GM23338 (cell line): ENCODE results near the gene ZNF653. TPM values are rescaled to one million over a fixed set of nuclear protein-coding genes. Genes with fewer than 3 reads are reported as not detected.

Experiments used
- ATAC-seq: fragments of 200-7000 bp; cut with Tn5 transposase; 3 replicates; pipeline ENCODE4 v1.9.1; 2020
- DNase-seq: peaks from one replicate; pipeline ENCODE4 v3.0.0-alpha.2; 2015; ENCODE audit warnings: low spot score
- H2AFZ ChIP-seq: fragments of 200-600 bp; sonication (generic); 2 replicates; pipeline ENCODE4 v1.8.0; 2016; ENCODE audit warnings: antibody characterized with exemption, mild to moderate bottlenecking, moderate library complexity
- H3F3A ChIP-seq: fragments of 200-600 bp; sonication (generic); replicated peaks from 2 replicates; pipeline ENCODE4 v1.8.0; 2017; ENCODE audit warnings: antibody characterized with exemption, mixed run types, low read depth
- H3K27ac ChIP-seq: fragments of 200-600 bp; sonication (generic); 2 replicates; pipeline ENCODE4 v1.6.1; 2016; ENCODE audit warnings: low read depth
- H3K27me3 ChIP-seq: fragments of 200-600 bp; sonication (generic); 2 replicates; pipeline ENCODE4 v1.8.0; 2016; ENCODE audit warnings: mild to moderate bottlenecking, mixed run types, moderate library complexity; ENCODE audit not compliant: insufficient read depth
- H3K36me3 ChIP-seq: fragments of 200-600 bp; sonication (generic); 2 replicates; pipeline ENCODE4 v1.8.0; 2016; ENCODE audit warnings: mild to moderate bottlenecking; ENCODE audit not compliant: insufficient read depth
- H3K4me1 ChIP-seq: fragments of 200-600 bp; sonication (generic); 2 replicates; pipeline ENCODE4 v1.8.0; 2016; ENCODE audit warnings: mild to moderate bottlenecking, moderate library complexity; ENCODE audit not compliant: insufficient read depth
- H3K4me2 ChIP-seq: fragments of 200-600 bp; sonication (generic); 2 replicates; pipeline ENCODE4 v1.7.1; 2017; ENCODE audit warnings: mixed run types
- H3K4me3 ChIP-seq: fragments of 200-600 bp; sonication (generic); 2 replicates; pipeline ENCODE4 v1.6.1; 2016; ENCODE audit warnings: mixed run types
- H3K79me2 ChIP-seq: fragments of 200-600 bp; sonication (generic); replicated peaks from 2 replicates; pipeline ENCODE4 v1.8.0; 2017; ENCODE audit warnings: mild to moderate bottlenecking; ENCODE audit not compliant: insufficient read depth
- H3K9me2 ChIP-seq: fragments of 200-600 bp; sonication (generic); 2 replicates; pipeline ENCODE4 v1.8.0; 2017; ENCODE audit not compliant: insufficient read depth
- H4K20me1 ChIP-seq: fragments of 200-600 bp; sonication (generic); replicated peaks from 2 replicates; pipeline ENCODE4 v1.8.0; 2017; ENCODE audit warnings: mild to moderate bottlenecking; ENCODE audit not compliant: insufficient read depth
- H3K27ac Mint-ChIP-seq: 2 replicates; pipeline ENCODE4 v1.8.0; 2020; ENCODE audit warnings: inconsistent platforms, mild to moderate bottlenecking, moderate library complexity, mixed read lengths
- H3K27me3 Mint-ChIP-seq: 3 replicates; pipeline ENCODE4 v1.8.0; 2022; ENCODE audit warnings: low read depth, mild to moderate bottlenecking, moderate library complexity, mixed read lengths, inconsistent platforms; ENCODE audit not compliant: insufficient read depth, poor library complexity
- H3K36me3 Mint-ChIP-seq: 3 replicates; pipeline ENCODE4 v1.8.0; 2021; ENCODE audit warnings: low read depth, mild to moderate bottlenecking, inconsistent platforms, moderate library complexity, mixed read lengths
- H3K4me1 Mint-ChIP-seq: 3 replicates; pipeline ENCODE4 v1.8.0; 2020; ENCODE audit warnings: mild to moderate bottlenecking, inconsistent platforms, mixed read lengths
- H3K4me3 Mint-ChIP-seq: 3 replicates; pipeline ENCODE4 v1.8.0; 2021; ENCODE audit warnings: moderate library complexity, mild to moderate bottlenecking, inconsistent platforms, mixed read lengths
- H3K9me3 Mint-ChIP-seq: 3 replicates; pipeline ENCODE4 v1.8.0; 2020; ENCODE audit warnings: moderate library complexity, mild to moderate bottlenecking, inconsistent platforms, mixed read lengths
- CREB1 ChIP-seq: fragments of 250-450 bp; sonication (Bioruptor Pico); IDR thresholded peaks from 2 replicates; pipeline ENCODE4 v1.5.0; 2020; ENCODE audit warnings: low read depth, mild to moderate bottlenecking, moderate library complexity
- CTCF ChIP-seq, 2 experiments: fragments of 200-600 bp in 1 of 2; sonication (generic) in 1 of 2; conservative IDR thresholded peaks; 2 replicates each; pipeline versions ENCODE4 v1.5.1 to v1.6.1; 2016 to 2017; ENCODE audit warnings: antibody characterized with exemption in 2 of 2, low read depth in 2 of 2, mild to moderate bottlenecking in 2 of 2, moderate library complexity in 1 of 2
- ETS1 ChIP-seq: IDR thresholded peaks from 2 replicates; pipeline ENCODE4 v1.6.1; 2016; ENCODE audit warnings: antibody characterized with exemption
- EZH2phosphoT487 ChIP-seq: fragments of 200-600 bp; sonication (generic); IDR thresholded peaks from one replicate; pipeline ENCODE4 v1.8.1; 2018; ENCODE audit warnings: antibody characterized with exemption; ENCODE audit not compliant: unreplicated experiment
- JUNB ChIP-seq: IDR thresholded peaks from one replicate; pipeline ENCODE4 v1.6.1; 2016; ENCODE audit warnings: antibody characterized with exemption; ENCODE audit not compliant: unreplicated experiment
- NANOG ChIP-seq: IDR thresholded peaks from 2 replicates; pipeline ENCODE4 v1.6.1; 2016; ENCODE audit warnings: antibody characterized with exemption, borderline replicate concordance
- POLR2AphosphoS5 ChIP-seq: IDR thresholded peaks from 2 replicates; pipeline ENCODE4 v1.6.1; 2016; ENCODE audit warnings: antibody characterized with exemption, low read depth
- REST ChIP-seq: IDR thresholded peaks from one replicate; pipeline ENCODE4 v1.6.1; 2018; ENCODE audit warnings: antibody characterized with exemption; ENCODE audit not compliant: unreplicated experiment
- STAT1 ChIP-seq: IDR thresholded peaks from one replicate; pipeline ENCODE4 v1.6.1; 2016; ENCODE audit warnings: antibody characterized with exemption; ENCODE audit not compliant: unreplicated experiment
- ZNF114 ChIP-seq: fragments of 250-450 bp; sonication (Bioruptor Pico); IDR thresholded peaks from 2 replicates; pipeline ENCODE4 v1.5.0; 2020; ENCODE audit warnings: mild to moderate bottlenecking, moderate library complexity
- ZNF331 ChIP-seq: fragments of 250-450 bp; sonication (Bioruptor Pico); IDR thresholded peaks from 2 replicates; pipeline ENCODE4 v1.5.0; 2020; ENCODE audit warnings: low read depth, mild to moderate bottlenecking, moderate library complexity
- ZNF462 ChIP-seq: fragments of 250-450 bp; sonication (Bioruptor Pico); IDR thresholded peaks from 2 replicates; pipeline ENCODE4 v1.5.0; 2020; ENCODE audit warnings: mild to moderate bottlenecking, moderate library complexity
- polyA plus RNA-seq: library from polyadenylated mRNA; unstranded; fragments of >200 nt; fragmentation: Nextera tagmentation; extraction: Ambion mirVana; gene quantifications from 2 replicates; pipeline ENCODE4 v1.2.1, GENCODE V29; 2016
- total RNA-seq: library from RNA; depleted of rRNA; stranded (reverse); fragments of >200 nt; shearing (Covaris generic); gene quantifications from 2 replicates; pipeline ENCODE4 v1.2.3, GENCODE V29; 2014

Gene ZNF653
- total and polyA plus RNA-seq, 2 experiments from 2014 or later, result 2.5 to 5.3 TPM

- Histone ChIP-seq H2AFZ (no peak overlapping the region), H3F3A (0 out of 2 replicates have a peak, but pooled peaks cover 2% of the 10 kb centered on the region), H4K20me1 (no peaks in the 10 kb centered on the region), H3K4me3 (no peak overlapping the region), H3K79me2 (no peaks in the 10 kb centered on the region), H3K27me3 (no peaks in the 10 kb centered on the region), H3K4me2 (no peak overlapping the region), H3K9me2 (no peaks in the 10 kb centered on the region), H3K27ac (no peak overlapping the region), H3K36me3 (no peaks in the 10 kb centered on the region), H3K4me1 (no peaks in the 10 kb centered on the region)
- no peak for DNase-seq
- H3K4me1 Mint-ChIP-seq, result no peaks in the 10 kb centered on the region
- H3K36me3 Mint-ChIP-seq, result peaks cover 7% of the 10 kb centered on the region
- no peak overlapping the region for H3K27ac Mint-ChIP-seq
- peaks cover 7% of the 10 kb centered on the region for H3K27me3 Mint-ChIP-seq
- TF ChIP-seq JUNB, result no peak
- TF ChIP-seq EZH2phosphoT487, result no peak
- TF ChIP-seq POLR2AphosphoS5, result no peak
- TF ChIP-seq ZNF114 (CRISPR knock-in tag), result no peak
- no peak for TF ChIP-seq REST
- no peak for TF ChIP-seq ETS1
- no peak for TF ChIP-seq STAT1
- TF ChIP-seq CTCF (conservative IDR thresholded peaks at IDR 0.05; ENCODE audit: low read depth in 2 of 2), result no peak
- no peak for TF ChIP-seq ZNF462 (CRISPR knock-in tag)
- no peak for TF ChIP-seq CREB1 (CRISPR knock-in tag)
- TF ChIP-seq NANOG, result no peak
- TF ChIP-seq ZNF331 (CRISPR knock-in tag), result no peak
- H3K4me3 Mint-ChIP-seq, result no peak overlapping the region
- no peaks in the 10 kb centered on the region; the same call in 2 of the 3 replicates for H3K9me3 Mint-ChIP-seq
- no peak for ATAC-seq
These were observed 9.8 kb downstream of the ZNF653 start for GRCh38 chr19:11495885-11496284.
